ENCODE results near the gene NFS1.

The NFS1 gene

GRCh38 chr20:35697696-35698297, 1.4 kb downstream of the NFS1 start:
- Histone ChIP-seq H3K27me3 (ENCODE audit: low read length) (no peaks in the 10 kb centered on the region), H3K9me2 (replicated peaks; ENCODE audit: insufficient read depth, low read length) (no peaks in the 10 kb centered on the region), H3K36me3 (ENCODE audit: low read length) (0 out of 2 replicates have a peak, but pooled peaks cover 2% of the 10 kb centered on the region), H3K4me2 (ENCODE audit: low read depth, low read length, poor library complexity, severe bottlenecking) (peak overlapping the region; percentile 67), H4K20me1 (ENCODE audit: low read depth, low read length) (no peaks in the 10 kb centered on the region), H3K9ac (ENCODE audit: low read length) (peak overlapping the region; percentile 93), H3K27ac (ENCODE audit: low read depth, low read length) (no peak overlapping the region), H3K9me3 (ENCODE audit: insufficient read depth, low read length) (no peaks in the 10 kb centered on the region), H3F3A (ENCODE audit: insufficient read depth) (peaks cover 45% of the 10 kb centered on the region), H2AFZ (ENCODE audit: low read depth, low read length, severe bottlenecking) (peak overlapping the region; percentile 93), H3K4me3 (ENCODE audit: insufficient read depth, low read length, poor library complexity, severe bottlenecking) (peak overlapping the region; percentile 92), H3K79me2 (ENCODE audit: insufficient read depth, low read length) (peaks cover 26% of the 10 kb centered on the region; the same call in 1 of the 2 replicates)
- TF ChIP-seq CTCF (IDR thresholded peaks at IDR 0.05; ENCODE audit: insufficient read depth, low read length, poor library complexity, severe bottlenecking) (no peak), EZH2phosphoT487 (conservative IDR thresholded peaks at IDR 0.05; ENCODE audit: low read length) (no peak)

- no peak overlapping the region for H3K27ac ChIP-seq (ENCODE audit: low read depth, low read length)
- no peak overlapping the region for H2AFZ ChIP-seq (ENCODE audit: low read depth, low read length, severe bottlenecking)
- H3K9me3 ChIP-seq (ENCODE audit: insufficient read depth, low read length) = no peaks in the 10 kb centered on the region
- H3K79me2 ChIP-seq (ENCODE audit: insufficient read depth, low read length) = peaks cover 26% of the 10 kb centered on the region; the same call in 1 of the 2 replicates
- TF ChIP-seq CTCF (IDR thresholded peaks at IDR 0.05; ENCODE audit: insufficient read depth, low read length, poor library complexity, severe bottlenecking) (no peak), EZH2phosphoT487 (conservative IDR thresholded peaks at IDR 0.05; ENCODE audit: low read length) (no peak)
- no peak overlapping the region for H3K9ac ChIP-seq (ENCODE audit: low read length)
- no peaks in the 10 kb centered on the region for H3K27me3 ChIP-seq (ENCODE audit: low read length)
- no peaks in the 10 kb centered on the region for H3K9me2 ChIP-seq (replicated peaks; ENCODE audit: insufficient read depth, low read length)
- no peaks in the 10 kb centered on the region for H4K20me1 ChIP-seq (ENCODE audit: low read depth, low read length)
- H3K4me3 ChIP-seq (ENCODE audit: insufficient read depth, low read length, poor library complexity, severe bottlenecking) = no peak overlapping the region
- peaks cover 26% of the 10 kb centered on the region for H3F3A ChIP-seq (ENCODE audit: insufficient read depth)
- no peaks in the 10 kb centered on the region for H3K36me3 ChIP-seq (ENCODE audit: low read length)
- H3K4me2 ChIP-seq (ENCODE audit: low read depth, low read length, poor library complexity, severe bottlenecking) = no peak overlapping the region
Observed at GRCh38 chr20:35695978-35696377, 3.2 kb downstream of the NFS1 start.

- H3K27me3 ChIP-seq (ENCODE audit: low read length) = no peaks in the 10 kb centered on the region
- no peak overlapping the region for H3K27ac ChIP-seq (ENCODE audit: low read depth, low read length)
- no peak overlapping the region for H3K4me2 ChIP-seq (ENCODE audit: low read depth, low read length, poor library complexity, severe bottlenecking)
- no peaks in the 10 kb centered on the region for H3K9me3 ChIP-seq (ENCODE audit: insufficient read depth, low read length)
- no peaks in the 10 kb centered on the region for H3K9me2 ChIP-seq (replicated peaks; ENCODE audit: insufficient read depth, low read length)
- H3F3A ChIP-seq (ENCODE audit: insufficient read depth) = peaks cover 20% of the 10 kb centered on the region
- no peak overlapping the region for H3K4me3 ChIP-seq (ENCODE audit: insufficient read depth, low read length, poor library complexity, severe bottlenecking)
- H3K36me3 ChIP-seq (ENCODE audit: low read length) = no peaks in the 10 kb centered on the region
- no peak overlapping the region for H2AFZ ChIP-seq (ENCODE audit: low read depth, low read length, severe bottlenecking)
- H3K9ac ChIP-seq (ENCODE audit: low read length) = no peak overlapping the region
- H3K79me2 ChIP-seq (ENCODE audit: insufficient read depth, low read length) = peaks cover 26% of the 10 kb centered on the region; the same call in 1 of the 2 replicates
- no peak for TF ChIP-seq EZH2phosphoT487 (conservative IDR thresholded peaks at IDR 0.05; ENCODE audit: low read length)
- no peak for TF ChIP-seq CTCF (IDR thresholded peaks at IDR 0.05; ENCODE audit: insufficient read depth, low read length, poor library complexity, severe bottlenecking)
- no peaks in the 10 kb centered on the region for H4K20me1 ChIP-seq (ENCODE audit: low read depth, low read length)
Observed at GRCh38 chr20:35695245-35695749, 3.9 kb downstream of the NFS1 start.
